GM19351 (cell line): Measurements from ENCODE around the gene ZBTB38.

Experiments used
- ATAC-seq: cut with Tn5 transposase; IDR thresholded peaks from one replicate; pipeline ENCODE4 v1.9.1; 2021; ENCODE audit warnings: mild to moderate bottlenecking, moderate library complexity; ENCODE audit not compliant: unreplicated experiment

Gene ZBTB38

GRCh38 chr3:141401573-141402475, 33.5 kb downstream of the ZBTB38 start:
- peak; percentile 54 for ATAC-seq

GRCh38 chr3:141402476-141403171, 34.3 kb downstream of the ZBTB38 start:
- ATAC-seq, result peak; percentile 42

GRCh38 chr3:141403576-141403975, 35.3 kb downstream of the ZBTB38 start:
- ATAC-seq, result no peak

GRCh38 chr3:141405025-141405424, 36.7 kb downstream of the ZBTB38 start:
- no peak for ATAC-seq

GRCh38 chr3:141405591-141405990, 37.3 kb downstream of the ZBTB38 start:
- ATAC-seq, result no peak

GRCh38 chr3:141406265-141406664, 38.0 kb downstream of the ZBTB38 start:
- ATAC-seq, result no peak

- ATAC-seq, result no peak
Measured at GRCh38 chr3:141407047-141407446, 38.7 kb downstream of the ZBTB38 start.

GRCh38 chr3:141407825-141408224, 39.5 kb downstream of the ZBTB38 start:
- ATAC-seq, result no peak

GRCh38 chr3:141408596-141408995, 40.3 kb downstream of the ZBTB38 start:
- no peak for ATAC-seq

- ATAC-seq, result no peak
Measured at GRCh38 chr3:141409940-141410241, 41.6 kb downstream of the ZBTB38 start.

GRCh38 chr3:141410408-141410807, 42.1 kb downstream of the ZBTB38 start:
- ATAC-seq, result no peak

GRCh38 chr3:141410846-141411245, 42.5 kb downstream of the ZBTB38 start:
- peak; percentile 25 for ATAC-seq

- peak; percentile 39 for ATAC-seq
Measured at GRCh38 chr3:141411251-141411771, 43.0 kb downstream of the ZBTB38 start.

- ATAC-seq, result peak; percentile 44
Measured at GRCh38 chr3:141412087-141412935, 44.0 kb downstream of the ZBTB38 start.

GRCh38 chr3:141412936-141413354, 44.6 kb downstream of the ZBTB38 start:
- ATAC-seq, result no peak

GRCh38 chr3:141413391-141413790, 45.1 kb downstream of the ZBTB38 start:
- ATAC-seq, result no peak

GRCh38 chr3:141413801-141414689, 45.7 kb downstream of the ZBTB38 start:
- no peak for ATAC-seq

- ATAC-seq, result no peak
Measured at GRCh38 chr3:141414800-141415462, 46.6 kb downstream of the ZBTB38 start.

GRCh38 chr3:141415953-141416352, 47.6 kb downstream of the ZBTB38 start:
- no peak for ATAC-seq
